Mesothelial cell of epicardium (in vitro differentiated cells): ENCODE results near the gene ZNF148. TPM values are rescaled to one million over a fixed set of nuclear protein-coding genes. Genes with fewer than 3 reads are reported as not detected.

ENCODE experiments used
- DNase-seq, 2 experiments: peaks; one replicate each; pipeline ENCODE4 v3.0.0; 2021; ENCODE audit warnings: low spot score in 2 of 2; ENCODE audit not compliant: unreplicated experiment in 2 of 2
- H3K27ac Mint-ChIP-seq: 2 replicates; pipeline ENCODE4 v1.8.0; 2021; ENCODE audit warnings: mixed read lengths
- H3K27me3 Mint-ChIP-seq: 2 replicates; pipeline ENCODE4 v1.8.0; 2021; ENCODE audit warnings: low read depth, mixed read lengths
- H3K36me3 Mint-ChIP-seq: 2 replicates; pipeline ENCODE4 v1.8.0; 2021; ENCODE audit warnings: mixed read lengths
- H3K4me1 Mint-ChIP-seq: 2 replicates; pipeline ENCODE4 v1.8.0; 2021; ENCODE audit warnings: mixed read lengths
- H3K4me3 Mint-ChIP-seq: 2 replicates; pipeline ENCODE4 v1.8.0; 2021; ENCODE audit warnings: mild to moderate bottlenecking, moderate library complexity, mixed read lengths
- H3K9me3 Mint-ChIP-seq: 2 replicates; pipeline ENCODE4 v1.8.0; 2021; ENCODE audit warnings: mixed read lengths
- CTCF ChIP-seq: fragments of 200-600 bp; sonication (generic); IDR thresholded peaks from one replicate; pipeline ENCODE4 v1.5.0; 2021; ENCODE audit warnings: antibody characterized with exemption; ENCODE audit not compliant: unreplicated experiment
- total RNA-seq: library from RNA; stranded (reverse); gene quantifications from 3 replicates; pipeline ENCODE4 v1.2.1, GENCODE V29; 2021

Gene ZNF148
- total RNA-seq, 1 donor from 2014 or later, result 52.1 TPM

- H3K27ac Mint-ChIP-seq, result no peak overlapping the region
- H3K4me1 Mint-ChIP-seq, result no peaks in the 10 kb centered on the region
- H3K4me3 Mint-ChIP-seq, result no peak overlapping the region
- no peaks in the 10 kb centered on the region for H3K27me3 Mint-ChIP-seq
- no peak for DNase-seq
- no peaks in the 10 kb centered on the region for H3K9me3 Mint-ChIP-seq
- no peak for TF ChIP-seq CTCF
- peaks cover 13% of the 10 kb centered on the region for H3K36me3 Mint-ChIP-seq
Measured at GRCh38 chr3:125300416-125300815, 74.7 kb downstream of the ZNF148 start.

- Mint-ChIP-seq H3K9me3 (no peaks in the 10 kb centered on the region), H3K4me3 (no peak overlapping the region), H3K27ac (no peak overlapping the region)
Measured at GRCh38 chr3:125294411-125294810, 80.7 kb downstream of the ZNF148 start.

GRCh38 chr3:125292015-125292414 lies 83.1 kb downstream of the ZNF148 start:
- no peak for DNase-seq
- Mint-ChIP-seq H3K4me1 (peaks cover 2% of the 10 kb centered on the region), H3K27me3 (no peaks in the 10 kb centered on the region), H3K36me3 (peaks cover 12% of the 10 kb centered on the region), H3K9me3 (no peaks in the 10 kb centered on the region), H3K4me3 (no peak overlapping the region), H3K27ac (no peak overlapping the region)
- no peak for TF ChIP-seq CTCF

More at GRCh38 chr3:125294411-125294810, 80.7 kb downstream of the ZNF148 start:
- Mint-ChIP-seq H3K27me3 (no peaks in the 10 kb centered on the region), H3K36me3 (peaks cover 2% of the 10 kb centered on the region), H3K4me1 (no peaks in the 10 kb centered on the region)
- TF ChIP-seq CTCF, result no peak
- DNase-seq, result no peak

GRCh38 chr3:125289429-125289981 lies 85.6 kb downstream of the ZNF148 start:
- H3K4me3 Mint-ChIP-seq, result no peak overlapping the region
- H3K27ac Mint-ChIP-seq, result no peak overlapping the region
- peaks cover 2% of the 10 kb centered on the region for H3K4me1 Mint-ChIP-seq

GRCh38 chr3:125287248-125287647 lies 87.9 kb downstream of the ZNF148 start:
- TF ChIP-seq CTCF, result no peak
- Mint-ChIP-seq H3K4me3 (no peak overlapping the region), H3K4me1 (peaks cover 2% of the 10 kb centered on the region)

More at GRCh38 chr3:125289429-125289981, 85.6 kb downstream of the ZNF148 start:
- no peak for DNase-seq
- H3K36me3 Mint-ChIP-seq, result peaks cover 12% of the 10 kb centered on the region
- H3K9me3 Mint-ChIP-seq, result no peaks in the 10 kb centered on the region
- no peak for TF ChIP-seq CTCF
- H3K27me3 Mint-ChIP-seq, result no peaks in the 10 kb centered on the region

GRCh38 chr3:125281381-125281780 lies 93.7 kb downstream of the ZNF148 start:
- DNase-seq, result no peak
- no peak overlapping the region for H3K4me3 Mint-ChIP-seq
- peaks cover 4% of the 10 kb centered on the region for H3K9me3 Mint-ChIP-seq
- H3K27ac Mint-ChIP-seq, result no peak overlapping the region
- no peaks in the 10 kb centered on the region for H3K27me3 Mint-ChIP-seq
- no peak for TF ChIP-seq CTCF
- no peaks in the 10 kb centered on the region for H3K4me1 Mint-ChIP-seq
- peaks cover 8% of the 10 kb centered on the region for H3K36me3 Mint-ChIP-seq

More at GRCh38 chr3:125287248-125287647, 87.9 kb downstream of the ZNF148 start:
- H3K36me3 Mint-ChIP-seq, result peaks cover 11% of the 10 kb centered on the region
- no peaks in the 10 kb centered on the region for H3K9me3 Mint-ChIP-seq
- DNase-seq, result no peak
- no peaks in the 10 kb centered on the region for H3K27me3 Mint-ChIP-seq
- H3K27ac Mint-ChIP-seq, result no peak overlapping the region
